Liver (tissue), 9 donors: ENCODE measurements around the gene ATP6V0D1. TPM values are rescaled to one million over a fixed set of nuclear protein-coding genes. Genes with fewer than 3 reads are reported as not detected.

Experiments
- DNase-seq: peaks from one replicate; pipeline ENCODE4 v3.0.0-alpha.2; 2017; ENCODE audit warnings: low spot score
- H3K27ac ChIP-seq, 2 donors: one replicate each; pipeline ENCODE4 v1.7.0; 2013; ENCODE audit warnings: inconsistent platforms in 2 of 2, low read length in 2 of 2, control low read depth in 1 of 2, low read depth in 1 of 2, mild to moderate bottlenecking in 1 of 2
- H3K27me3 ChIP-seq, 4 donors: one replicate each; pipeline versions ENCODE4 v1.6.1 to v1.7.0; 2013; ENCODE audit warnings: low read length in 3 of 4, inconsistent platforms in 1 of 4, mild to moderate bottlenecking in 1 of 4, moderate library complexity in 1 of 4; ENCODE audit not compliant: control insufficient read depth in 4 of 4, insufficient read depth in 4 of 4
- H3K36me3 ChIP-seq, 4 donors: one replicate each; pipeline versions ENCODE4 v1.6.1 to v1.7.0; 2013; ENCODE audit warnings: low read length in 3 of 4, mild to moderate bottlenecking in 3 of 4, low read depth in 1 of 4, moderate library complexity in 1 of 4; ENCODE audit not compliant: control insufficient read depth in 4 of 4, insufficient read depth in 3 of 4
- H3K4me1 ChIP-seq, 4 donors: one replicate each; pipeline versions ENCODE4 v1.6.1 to v1.7.0; 2013; ENCODE audit warnings: low read length in 3 of 4, mild to moderate bottlenecking in 3 of 4, moderate library complexity in 1 of 4; ENCODE audit not compliant: control insufficient read depth in 4 of 4, insufficient read depth in 4 of 4
- H3K4me3 ChIP-seq, 3 donors: one replicate each; pipeline versions ENCODE4 v1.6.1 to v1.7.0; 2013; ENCODE audit warnings: low read length in 3 of 3, control low read depth in 1 of 3, low read depth in 1 of 3, mild to moderate bottlenecking in 1 of 3
- H3K9ac ChIP-seq, 2 donors: one replicate each; pipeline ENCODE4 v1.7.0; 2013; ENCODE audit warnings: low read length in 2 of 2, mild to moderate bottlenecking in 2 of 2, moderate library complexity in 2 of 2, control low read depth in 1 of 2, low read depth in 1 of 2
- H3K9me3 ChIP-seq, 4 donors: one replicate each; pipeline versions ENCODE4 v1.6.1 to v1.7.0; 2013; ENCODE audit warnings: low read length in 3 of 4; ENCODE audit not compliant: control insufficient read depth in 4 of 4
- CTCF ChIP-seq: fragments of 150-350 bp; IDR thresholded peaks from 2 replicates; pipeline ENCODE4 v1.5.1; 2017; ENCODE audit warnings: improper control_type of control experiment, low read depth, low read length; ENCODE audit not compliant: missing input control
- EGR1 ChIP-seq, 2 donors: IDR thresholded peaks; 2 replicates each; pipeline ENCODE4 v1.6.1; 2016 to 2018; ENCODE audit warnings: antibody characterized with exemption in 2 of 2, low read depth in 2 of 2
- FOXA1 ChIP-seq: IDR thresholded peaks from 2 replicates; pipeline ENCODE4 v1.6.1; 2016; ENCODE audit warnings: antibody characterized with exemption
- FOXA2 ChIP-seq: IDR thresholded peaks from 2 replicates; pipeline ENCODE4 v1.6.1; 2016; ENCODE audit warnings: antibody characterized with exemption
- GABPA ChIP-seq, 2 donors: IDR thresholded peaks in 1 of 2; conservative IDR thresholded peaks in 1 of 2; 2 replicates each; pipeline ENCODE4 v1.6.1; 2016; ENCODE audit warnings: antibody characterized with exemption in 2 of 2, mild to moderate bottlenecking in 1 of 2, moderate library complexity in 1 of 2
- HNF4A ChIP-seq, 2 donors: conservative IDR thresholded peaks; 2 replicates each; pipeline ENCODE4 v1.6.1; 2016; ENCODE audit warnings: antibody characterized with exemption in 2 of 2, mild to moderate bottlenecking in 2 of 2
- HNF4G ChIP-seq: IDR thresholded peaks from 2 replicates; pipeline ENCODE4 v1.6.1; 2016; ENCODE audit warnings: antibody characterized with exemption
- JUND ChIP-seq, 2 donors: IDR thresholded peaks; 2 replicates each; pipeline ENCODE4 v1.6.1; 2016; ENCODE audit warnings: antibody characterized with exemption in 2 of 2
- NR2F2 ChIP-seq: IDR thresholded peaks from 2 replicates; pipeline ENCODE4 v1.6.1; 2016; ENCODE audit warnings: antibody characterized with exemption
- RAD21 ChIP-seq, 2 donors: IDR thresholded peaks; 2 replicates each; pipeline ENCODE4 v1.6.1; 2016; ENCODE audit warnings: antibody characterized with exemption in 2 of 2, mild to moderate bottlenecking in 2 of 2
- RXRA ChIP-seq, 2 donors: IDR thresholded peaks; 2 replicates each; pipeline ENCODE4 v1.6.1; 2017 to 2018; ENCODE audit warnings: antibody characterized with exemption in 2 of 2, mild to moderate bottlenecking in 1 of 2
- YY1 ChIP-seq: IDR thresholded peaks from 2 replicates; pipeline ENCODE4 v1.6.1; 2016; ENCODE audit warnings: antibody characterized with exemption, mild to moderate bottlenecking
- WGBS: extraction: QIAGEN DNeasy Blood & Tissue Kit; methylation state at CpG from one replicate; pipeline ENCODE4 v1.1.7; 2013; 5-methylcytosine and 5-hydroxymethylcytosine counted together
- polyA plus RNA-seq, 2 donors: library from polyadenylated mRNA; stranded (reverse) in 1 of 2; unstranded in 1 of 2; fragments of 200-250 nt in 1 of 2; fragments of >200 nt in 1 of 2; fragmentation: Nextera tagmentation in 1 of 2; extraction: Ambion mirVana in 1 of 2; gene quantifications; one replicate each; pipeline versions ENCODE4 v1.2.1 to v1.2.3, GENCODE V29; 2013 to 2015
- total RNA-seq, 2 donors: library from RNA; depleted of rRNA; stranded (reverse); fragments of >200 nt; gene quantifications; one replicate each; pipeline ENCODE4 v1.2.3, GENCODE V29; 2014
- TF ChIP-seq, protein P1 (sequence below): IDR thresholded peaks from 2 replicates; pipeline ENCODE4 v1.6.1; 2016; ENCODE audit warnings: antibody characterized with exemption
- TF ChIP-seq, protein P2 (sequence below): IDR thresholded peaks from 2 replicates; pipeline ENCODE4 v1.6.1; 2016; ENCODE audit warnings: antibody characterized with exemption
- TF ChIP-seq, protein P3 (sequence below): IDR thresholded peaks from 2 replicates; pipeline ENCODE4 v1.6.1; 2016; ENCODE audit warnings: antibody characterized with exemption, mild to moderate bottlenecking
- TF ChIP-seq, protein P4 (sequence below): IDR thresholded peaks from 2 replicates; pipeline ENCODE4 v1.6.1; 2016; ENCODE audit warnings: antibody characterized with exemption
- donor health status: healthy.
- donor health status: healthy.
- donor health status: healthy.
- donor health status: healthy.
- donor health status: healthy.

ATP6V0D1 gene
- total and polyA plus RNA-seq, 4 donors = 47.6 to 80.2 (median 66.6) TPM

- no peaks in the 10 kb centered on the region for H3K36me3 ChIP-seq
- no peak for TF ChIP-seq HNF4A (conservative IDR thresholded peaks at IDR 0.05)
- TF ChIP-seq, protein P1, sequence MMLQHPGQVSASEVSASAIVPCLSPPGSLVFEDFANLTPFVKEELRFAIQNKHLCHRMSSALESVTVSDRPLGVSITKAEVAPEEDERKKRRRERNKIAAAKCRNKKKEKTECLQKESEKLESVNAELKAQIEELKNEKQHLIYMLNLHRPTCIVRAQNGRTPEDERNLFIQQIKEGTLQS = no peak
- no peak for TF ChIP-seq HNF4G
- TF ChIP-seq EGR1 (IDR thresholded peaks at IDR 0.05; ENCODE audit: low read depth in 2 of 2) = no peak
- no peak for TF ChIP-seq CTCF
- TF ChIP-seq, protein P2, sequence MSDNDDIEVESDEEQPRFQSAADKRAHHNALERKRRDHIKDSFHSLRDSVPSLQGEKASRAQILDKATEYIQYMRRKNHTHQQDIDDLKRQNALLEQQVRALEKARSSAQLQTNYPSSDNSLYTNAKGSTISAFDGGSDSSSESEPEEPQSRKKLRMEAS = no peak
- no peak for TF ChIP-seq RXRA (IDR thresholded peaks at IDR 0.05)
- TF ChIP-seq NR2F2 = no peak
- TF ChIP-seq FOXA1 = no peak
- no peak for TF ChIP-seq YY1
- no peak for TF ChIP-seq RAD21 (IDR thresholded peaks at IDR 0.05)
- TF ChIP-seq, protein P3, sequence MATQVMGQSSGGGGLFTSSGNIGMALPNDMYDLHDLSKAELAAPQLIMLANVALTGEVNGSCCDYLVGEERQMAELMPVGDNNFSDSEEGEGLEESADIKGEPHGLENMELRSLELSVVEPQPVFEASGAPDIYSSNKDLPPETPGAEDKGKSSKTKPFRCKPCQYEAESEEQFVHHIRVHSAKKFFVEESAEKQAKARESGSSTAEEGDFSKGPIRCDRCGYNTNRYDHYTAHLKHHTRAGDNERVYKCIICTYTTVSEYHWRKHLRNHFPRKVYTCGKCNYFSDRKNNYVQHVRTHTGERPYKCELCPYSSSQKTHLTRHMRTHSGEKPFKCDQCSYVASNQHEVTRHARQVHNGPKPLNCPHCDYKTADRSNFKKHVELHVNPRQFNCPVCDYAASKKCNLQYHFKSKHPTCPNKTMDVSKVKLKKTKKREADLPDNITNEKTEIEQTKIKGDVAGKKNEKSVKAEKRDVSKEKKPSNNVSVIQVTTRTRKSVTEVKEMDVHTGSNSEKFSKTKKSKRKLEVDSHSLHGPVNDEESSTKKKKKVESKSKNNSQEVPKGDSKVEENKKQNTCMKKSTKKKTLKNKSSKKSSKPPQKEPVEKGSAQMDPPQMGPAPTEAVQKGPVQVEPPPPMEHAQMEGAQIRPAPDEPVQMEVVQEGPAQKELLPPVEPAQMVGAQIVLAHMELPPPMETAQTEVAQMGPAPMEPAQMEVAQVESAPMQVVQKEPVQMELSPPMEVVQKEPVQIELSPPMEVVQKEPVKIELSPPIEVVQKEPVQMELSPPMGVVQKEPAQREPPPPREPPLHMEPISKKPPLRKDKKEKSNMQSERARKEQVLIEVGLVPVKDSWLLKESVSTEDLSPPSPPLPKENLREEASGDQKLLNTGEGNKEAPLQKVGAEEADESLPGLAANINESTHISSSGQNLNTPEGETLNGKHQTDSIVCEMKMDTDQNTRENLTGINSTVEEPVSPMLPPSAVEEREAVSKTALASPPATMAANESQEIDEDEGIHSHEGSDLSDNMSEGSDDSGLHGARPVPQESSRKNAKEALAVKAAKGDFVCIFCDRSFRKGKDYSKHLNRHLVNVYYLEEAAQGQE = no peak
- TF ChIP-seq, protein P4, sequence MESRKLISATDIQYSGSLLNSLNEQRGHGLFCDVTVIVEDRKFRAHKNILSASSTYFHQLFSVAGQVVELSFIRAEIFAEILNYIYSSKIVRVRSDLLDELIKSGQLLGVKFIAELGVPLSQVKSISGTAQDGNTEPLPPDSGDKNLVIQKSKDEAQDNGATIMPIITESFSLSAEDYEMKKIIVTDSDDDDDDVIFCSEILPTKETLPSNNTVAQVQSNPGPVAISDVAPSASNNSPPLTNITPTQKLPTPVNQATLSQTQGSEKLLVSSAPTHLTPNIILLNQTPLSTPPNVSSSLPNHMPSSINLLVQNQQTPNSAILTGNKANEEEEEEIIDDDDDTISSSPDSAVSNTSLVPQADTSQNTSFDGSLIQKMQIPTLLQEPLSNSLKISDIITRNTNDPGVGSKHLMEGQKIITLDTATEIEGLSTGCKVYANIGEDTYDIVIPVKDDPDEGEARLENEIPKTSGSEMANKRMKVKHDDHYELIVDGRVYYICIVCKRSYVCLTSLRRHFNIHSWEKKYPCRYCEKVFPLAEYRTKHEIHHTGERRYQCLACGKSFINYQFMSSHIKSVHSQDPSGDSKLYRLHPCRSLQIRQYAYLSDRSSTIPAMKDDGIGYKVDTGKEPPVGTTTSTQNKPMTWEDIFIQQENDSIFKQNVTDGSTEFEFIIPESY = no peak
- TF ChIP-seq GABPA (IDR thresholded peaks at IDR 0.05 in 1 of 2, conservative IDR thresholded peaks at IDR 0.05 in 1 of 2) = no peak
- TF ChIP-seq JUND (IDR thresholded peaks at IDR 0.05) = no peak
- TF ChIP-seq FOXA2 = no peak
- no peak overlapping the region for H3K4me3 ChIP-seq
- peaks cover 3 to 23% (median 6%) of the 10 kb centered on the region in 4 donors for H3K4me1 ChIP-seq
- no peak for DNase-seq
- H3K27me3 ChIP-seq = peaks cover 0 to 3% (median 1%) of the 10 kb centered on the region in 4 donors
- no peaks in the 10 kb centered on the region for H3K9me3 ChIP-seq
- H3K9ac ChIP-seq = no peak overlapping the region
- 59% methylated on average over 10 of the region's 10 CpGs for whole genome bisulfite sequencing
- H3K27ac ChIP-seq = no peak overlapping the region
Observed at GRCh38 chr16:67395105-67395457, 85.9 kb downstream of the ATP6V0D1 start.
